ENCODE data around the gene PTGIS.

The PTGIS gene

DNA sequence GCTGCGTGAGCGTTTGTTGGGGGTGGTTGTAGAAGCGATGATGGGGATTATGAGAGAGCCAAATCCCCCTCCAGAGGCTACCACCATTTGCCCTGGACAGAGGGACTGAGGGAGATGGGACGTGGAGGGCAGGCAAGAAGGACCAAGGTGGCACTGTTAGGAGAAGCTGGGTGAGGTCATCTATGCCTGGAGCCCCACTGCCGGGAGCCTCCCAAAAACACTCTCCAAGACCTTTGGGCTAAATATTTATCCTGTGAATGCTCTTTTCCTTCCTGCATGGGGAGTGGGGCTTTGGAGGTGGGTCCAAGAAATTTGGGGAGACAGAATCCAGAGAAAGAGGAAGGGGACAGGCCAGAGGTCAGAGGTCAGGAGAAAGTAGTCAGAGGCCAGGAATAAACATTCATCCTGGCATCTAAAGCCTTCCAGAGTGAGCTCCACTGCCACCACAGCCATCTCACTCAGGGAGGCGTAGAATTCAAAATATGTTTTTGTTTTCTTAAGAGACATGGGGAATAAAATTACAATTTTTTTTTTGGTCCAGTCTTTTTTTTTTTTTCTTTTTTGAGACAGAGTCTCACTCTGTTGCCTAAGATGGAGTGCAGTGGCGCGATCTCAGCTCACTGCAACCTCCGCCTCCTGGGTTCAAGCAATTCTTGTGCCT lies 17.8 kb upstream of the PTGIS start:
- TF ChIP-seq, protein P1, sequence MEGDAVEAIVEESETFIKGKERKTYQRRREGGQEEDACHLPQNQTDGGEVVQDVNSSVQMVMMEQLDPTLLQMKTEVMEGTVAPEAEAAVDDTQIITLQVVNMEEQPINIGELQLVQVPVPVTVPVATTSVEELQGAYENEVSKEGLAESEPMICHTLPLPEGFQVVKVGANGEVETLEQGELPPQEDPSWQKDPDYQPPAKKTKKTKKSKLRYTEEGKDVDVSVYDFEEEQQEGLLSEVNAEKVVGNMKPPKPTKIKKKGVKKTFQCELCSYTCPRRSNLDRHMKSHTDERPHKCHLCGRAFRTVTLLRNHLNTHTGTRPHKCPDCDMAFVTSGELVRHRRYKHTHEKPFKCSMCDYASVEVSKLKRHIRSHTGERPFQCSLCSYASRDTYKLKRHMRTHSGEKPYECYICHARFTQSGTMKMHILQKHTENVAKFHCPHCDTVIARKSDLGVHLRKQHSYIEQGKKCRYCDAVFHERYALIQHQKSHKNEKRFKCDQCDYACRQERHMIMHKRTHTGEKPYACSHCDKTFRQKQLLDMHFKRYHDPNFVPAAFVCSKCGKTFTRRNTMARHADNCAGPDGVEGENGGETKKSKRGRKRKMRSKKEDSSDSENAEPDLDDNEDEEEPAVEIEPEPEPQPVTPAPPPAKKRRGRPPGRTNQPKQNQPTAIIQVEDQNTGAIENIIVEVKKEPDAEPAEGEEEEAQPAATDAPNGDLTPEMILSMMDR (IDR thresholded peaks at IDR 0.05; ENCODE audit: borderline replicate concordance, insufficient read depth, low read depth, low read length): no peak
- H3K4me3 ChIP-seq (ENCODE audit: low read depth, low read length): no peak overlapping the region

DNA sequence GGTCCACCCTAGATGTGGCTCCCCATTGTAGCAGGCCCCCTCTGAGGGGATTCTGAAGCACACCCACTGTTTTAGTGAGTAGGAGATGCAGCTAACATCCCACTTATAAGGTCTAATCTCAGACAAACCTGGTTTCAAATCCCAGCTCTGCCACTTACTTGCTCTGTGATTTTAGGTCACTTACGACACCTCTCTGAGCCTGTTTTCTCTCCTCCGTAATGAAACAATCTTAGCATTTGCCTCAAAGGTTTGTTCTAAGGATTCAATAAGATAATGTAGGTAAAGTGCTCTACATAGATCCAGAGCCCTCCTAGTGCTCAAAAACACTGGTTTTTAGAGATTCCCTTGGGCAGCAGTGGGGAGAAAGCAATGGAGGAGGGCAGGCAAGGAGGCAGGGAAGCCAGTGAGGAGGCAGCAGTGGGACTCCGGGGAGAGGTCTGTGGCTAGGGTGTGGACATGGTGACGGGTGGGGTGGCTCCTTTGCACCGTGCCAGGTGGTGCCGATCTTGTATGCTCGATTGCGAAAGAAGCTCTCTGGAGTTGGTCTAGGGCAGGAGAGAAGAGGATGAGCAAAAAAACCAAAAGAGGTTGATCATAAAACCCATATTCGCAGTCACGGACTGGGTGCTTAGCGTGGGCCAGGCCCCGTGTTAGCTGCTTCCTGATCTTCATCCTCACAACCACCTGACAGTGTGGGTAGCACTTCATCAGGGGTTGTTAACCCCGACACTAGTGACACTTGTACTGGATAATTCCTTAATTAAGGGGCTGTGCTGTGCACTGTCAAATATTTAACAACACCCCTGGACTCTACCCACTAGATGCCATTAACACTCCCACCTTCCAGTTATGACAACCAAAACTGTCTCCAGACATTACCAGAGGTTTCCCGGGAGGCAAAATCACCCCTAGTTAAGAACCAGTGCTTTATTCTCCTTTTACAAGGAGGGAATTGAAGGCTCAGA lies 16.8 kb upstream of the PTGIS start:
- no peak overlapping the region for H3K4me3 ChIP-seq (ENCODE audit: low read depth, low read length)
- TF ChIP-seq, protein P1 (IDR thresholded peaks at IDR 0.05; ENCODE audit: borderline replicate concordance, insufficient read depth, low read depth, low read length): no peak

DNA sequence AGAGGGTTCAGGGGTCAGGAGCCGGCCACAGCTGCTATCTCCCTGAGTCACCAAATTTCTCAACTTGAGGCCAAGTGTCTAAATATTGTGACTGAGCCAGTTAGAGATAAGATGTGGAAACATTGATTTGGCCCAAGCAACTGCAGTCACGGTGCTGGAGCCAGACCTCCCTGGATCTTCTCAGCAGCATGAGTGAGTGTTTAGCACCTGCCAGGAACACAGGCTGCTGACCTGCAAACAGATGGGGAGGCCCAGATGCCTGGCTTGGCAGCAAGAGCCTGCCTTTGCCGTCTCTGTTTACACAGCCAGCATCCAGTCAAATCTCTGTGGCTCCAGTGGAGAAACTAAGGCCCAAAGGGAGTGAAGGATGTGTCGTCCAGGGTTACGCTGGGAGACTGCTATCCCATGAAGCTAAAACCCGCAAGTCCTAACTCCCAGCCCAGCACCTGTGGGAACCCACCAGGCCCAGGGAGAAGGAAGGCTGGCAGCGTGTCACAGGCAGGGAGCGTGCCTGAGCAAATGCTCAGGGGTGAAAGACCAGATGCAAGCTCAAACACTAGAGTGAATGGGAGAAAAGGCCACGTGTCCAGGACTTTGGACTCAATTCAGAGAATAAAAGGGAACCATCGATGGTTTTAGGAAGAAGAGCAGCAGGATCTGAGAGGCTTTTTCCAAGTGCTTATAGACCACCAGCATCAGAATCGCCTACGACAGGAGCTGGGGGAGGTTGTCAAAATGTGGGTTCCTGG lies 15.9 kb upstream of the PTGIS start:
- no peak overlapping the region for H3K4me3 ChIP-seq (ENCODE audit: low read depth, low read length)
- TF ChIP-seq, protein P1 (IDR thresholded peaks at IDR 0.05; ENCODE audit: borderline replicate concordance, insufficient read depth, low read depth, low read length): no peak

DNA sequence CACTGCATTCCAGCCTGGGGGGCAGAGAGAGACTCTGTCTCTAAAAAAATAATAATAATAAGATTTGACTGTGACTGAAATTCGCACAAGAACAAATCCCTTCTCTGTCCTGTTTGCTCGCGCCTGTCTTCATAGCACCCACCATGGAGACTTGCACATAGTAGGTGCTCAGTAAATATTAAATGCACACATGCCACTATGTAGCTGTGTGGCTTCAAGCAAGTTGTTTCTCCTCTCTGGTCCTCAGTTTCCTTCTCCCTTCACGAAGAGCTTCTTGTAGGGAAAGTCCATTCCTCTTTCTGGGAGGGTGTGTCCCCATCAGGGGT lies 15.4 kb upstream of the PTGIS start:
- TF ChIP-seq, protein P1 (IDR thresholded peaks at IDR 0.05; ENCODE audit: borderline replicate concordance, insufficient read depth, low read depth, low read length): no peak
- no peak overlapping the region for H3K4me3 ChIP-seq (ENCODE audit: low read depth, low read length)

DNA sequence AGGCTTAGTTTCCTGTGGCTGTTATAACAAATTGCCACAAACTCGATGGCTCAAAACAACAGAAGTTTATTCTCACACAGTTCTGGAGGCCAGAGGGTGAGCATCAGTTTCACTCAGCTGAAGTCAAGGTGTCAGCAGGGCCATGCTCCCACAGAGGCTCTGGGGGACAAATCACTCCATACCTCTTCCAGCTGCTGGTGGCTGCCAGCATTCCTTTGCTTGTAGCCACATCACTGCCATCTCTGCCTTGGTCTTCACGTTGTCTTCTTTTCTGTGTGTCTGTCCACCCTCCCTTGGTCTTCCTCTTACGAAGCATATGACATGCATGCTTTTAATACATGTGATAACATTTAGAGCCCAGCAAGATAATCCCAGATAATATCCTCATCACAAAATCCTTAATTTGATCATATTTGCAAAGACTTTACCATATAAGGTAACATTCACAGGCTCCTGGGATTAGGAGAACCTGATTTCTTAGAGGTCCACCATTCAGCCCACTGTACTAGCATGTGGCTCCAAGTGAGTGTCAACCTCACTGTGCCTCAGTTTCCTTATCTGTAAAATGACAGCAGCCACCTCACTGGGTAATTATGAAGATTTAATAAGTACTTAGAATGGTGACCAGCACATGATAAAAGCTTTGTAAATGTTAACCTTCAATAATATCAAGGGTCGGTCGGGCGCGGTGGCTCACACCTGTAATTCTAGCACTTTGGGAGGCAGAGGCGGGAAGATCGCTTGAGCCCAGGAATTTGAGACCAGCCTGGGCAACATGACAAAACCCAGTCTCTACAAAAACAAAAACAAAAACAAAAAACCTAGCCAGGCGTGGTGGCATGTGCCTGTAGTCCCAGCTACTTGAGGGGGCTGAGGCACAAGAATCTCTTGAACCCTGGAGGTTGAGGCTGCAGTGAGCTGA lies 14.7 kb upstream of the PTGIS start:
- H3K4me3 ChIP-seq (ENCODE audit: low read depth, low read length): no peak overlapping the region
- TF ChIP-seq, protein P1 (IDR thresholded peaks at IDR 0.05; ENCODE audit: borderline replicate concordance, insufficient read depth, low read depth, low read length): no peak

DNA sequence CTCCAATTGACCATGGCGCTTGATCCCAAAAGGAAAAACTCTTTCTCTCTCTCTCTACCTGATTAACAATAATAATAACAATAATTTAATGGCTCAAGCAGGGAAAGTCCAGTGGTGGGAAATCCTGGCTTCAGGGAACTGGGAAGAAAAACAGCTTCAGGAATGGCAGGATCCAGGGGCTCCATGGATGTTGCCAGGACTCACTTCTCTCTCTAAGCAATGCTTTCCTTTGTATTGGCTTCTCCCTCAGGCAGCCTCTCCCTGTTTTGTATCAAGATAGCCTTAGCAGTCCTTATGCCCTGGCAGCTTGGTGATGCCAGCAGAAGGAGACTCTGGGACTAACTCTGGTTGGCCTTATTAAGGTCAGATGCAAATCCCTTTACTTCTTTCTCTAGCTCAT lies 13.5 kb upstream of the PTGIS start:
- TF ChIP-seq, protein P1 (IDR thresholded peaks at IDR 0.05; ENCODE audit: borderline replicate concordance, insufficient read depth, low read depth, low read length): no peak
- no peak overlapping the region for H3K4me3 ChIP-seq (ENCODE audit: low read depth, low read length)

All from GM12875 (cell line).